Stimulated activated CD4-positive, alpha-beta T cell treated with anti-CD3 and anti-CD28 coated beads, Interleukin-4, amount 100 ng/mL, for 1 hour (primary cell): ENCODE results near the gene BNIP3.
"Not testable (repeated sequence)": the region's sequence is repeated elsewhere in the genome, so short reads cannot be mapped to it uniquely, and the experiment has no call there.

ENCODE experiments used
- DNase-seq: peaks from one replicate; pipeline ENCODE4 v3.0.0-alpha.2; 2020

Gene BNIP3

DNA sequence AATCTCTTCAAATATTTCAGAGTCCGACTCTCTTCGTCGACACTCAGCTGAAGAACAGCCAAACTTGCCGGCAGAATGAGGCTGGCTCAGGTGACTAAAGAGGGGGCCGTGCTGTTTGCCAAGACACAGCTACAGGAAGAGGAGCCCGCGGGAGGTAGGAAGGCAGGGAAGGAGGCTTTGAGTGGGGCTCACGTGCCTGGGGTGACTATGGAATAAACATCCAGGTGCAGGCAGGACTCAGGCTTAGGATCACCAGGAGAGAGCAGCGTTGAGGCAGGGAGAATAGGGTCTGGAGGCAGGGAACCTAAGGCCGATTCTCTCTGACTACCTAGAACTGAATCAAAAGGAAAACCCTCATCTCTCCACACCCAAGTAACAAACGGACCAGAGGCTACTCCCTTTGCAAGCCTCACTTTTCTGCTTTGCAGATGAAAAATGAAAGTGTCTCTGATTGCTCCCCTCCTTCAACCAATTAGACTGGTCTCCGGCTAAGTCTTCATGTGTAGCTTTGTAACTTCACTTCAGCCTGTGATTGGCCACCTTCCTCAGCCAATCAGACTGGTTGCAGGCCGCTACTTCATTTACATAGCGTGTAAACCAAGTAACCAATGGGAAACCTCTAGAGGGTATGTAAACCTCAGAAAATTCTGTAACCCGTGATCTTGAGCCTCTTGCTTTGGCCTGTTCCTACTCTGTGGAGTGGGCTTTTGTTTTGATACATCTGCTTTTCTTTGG, 19.7 kb upstream of the BNIP3 start:
- no peak for DNase-seq

DNA sequence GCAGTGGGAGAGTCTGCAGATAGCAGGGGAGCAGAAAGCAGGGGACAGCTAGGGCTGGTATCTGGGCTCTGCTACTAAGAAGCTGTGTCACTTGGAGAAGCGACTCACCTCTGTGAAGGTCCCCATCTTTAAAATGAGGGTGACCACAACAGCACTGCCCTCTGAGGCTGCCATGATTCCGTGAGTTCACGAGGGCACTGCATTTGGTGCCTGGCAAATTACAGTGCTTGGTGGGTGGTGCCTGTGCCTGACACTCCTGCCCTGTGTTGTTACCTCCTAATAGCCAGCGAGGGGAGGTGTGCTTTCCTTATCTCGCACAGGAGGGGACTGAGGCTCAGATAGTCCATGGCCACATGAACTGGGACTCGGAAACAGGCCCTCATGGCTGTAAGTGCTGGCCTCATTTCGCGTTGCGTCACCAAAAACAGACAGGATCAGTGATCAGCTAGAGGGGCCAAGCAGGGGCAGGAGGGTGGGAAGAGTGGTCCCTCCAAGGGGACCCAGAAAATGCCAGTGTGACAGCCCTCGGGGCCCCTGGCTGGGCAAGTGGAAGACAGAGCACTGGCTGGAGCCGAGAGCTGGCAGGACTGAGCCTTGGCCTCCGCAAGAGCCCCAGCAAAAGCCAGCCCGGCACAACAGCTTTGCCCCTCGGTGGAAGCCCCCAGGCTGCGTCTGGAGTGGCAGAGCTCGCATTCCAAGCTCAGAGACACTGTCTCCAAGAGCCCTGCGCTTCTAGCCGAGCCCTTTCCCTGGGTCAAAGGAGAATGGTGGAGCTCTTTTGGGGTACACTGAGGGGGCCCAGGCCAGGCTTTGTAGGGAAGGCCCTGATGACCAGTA, 17.3 kb upstream of the BNIP3 start:
- DNase-seq, result no peak

DNA sequence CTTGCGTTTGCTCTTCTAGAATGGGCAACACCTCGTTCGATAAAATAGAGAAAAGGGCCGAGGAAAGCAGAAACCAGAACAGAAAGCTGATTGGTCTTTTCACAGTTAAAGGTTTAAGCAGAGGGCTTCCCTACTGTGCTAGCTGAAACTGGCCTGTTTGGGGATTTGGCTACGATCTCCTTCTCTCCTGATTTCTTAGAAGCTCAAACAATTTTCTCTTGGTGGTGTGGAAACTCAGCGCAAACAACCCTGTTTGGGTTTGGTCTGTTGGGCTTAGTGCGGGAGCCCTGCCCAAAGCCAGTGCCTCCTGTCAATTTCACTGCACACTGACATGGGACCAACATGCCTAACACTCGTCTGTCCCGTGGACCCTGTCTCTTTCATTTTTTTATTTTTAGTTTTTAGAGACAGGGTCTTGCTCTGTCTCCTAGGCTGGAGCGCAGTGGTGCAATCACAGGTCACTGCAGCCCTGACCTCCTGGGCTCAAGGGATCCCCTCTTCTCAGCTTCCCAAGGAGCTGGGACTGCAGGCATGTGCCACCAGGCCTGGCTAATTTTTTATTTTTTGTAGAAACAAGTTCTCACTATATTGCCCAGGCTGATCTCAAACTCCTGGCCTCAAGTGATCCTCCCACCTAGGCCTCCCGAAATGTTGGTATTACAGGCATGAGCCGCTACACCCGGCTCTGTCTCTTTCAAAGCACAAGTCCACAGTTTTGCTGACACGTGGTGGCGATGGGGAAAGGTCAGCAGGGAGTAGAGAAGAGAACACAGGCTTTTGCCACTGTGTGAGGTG, 16.5 kb upstream of the BNIP3 start:
- DNase-seq, result no peak

DNA sequence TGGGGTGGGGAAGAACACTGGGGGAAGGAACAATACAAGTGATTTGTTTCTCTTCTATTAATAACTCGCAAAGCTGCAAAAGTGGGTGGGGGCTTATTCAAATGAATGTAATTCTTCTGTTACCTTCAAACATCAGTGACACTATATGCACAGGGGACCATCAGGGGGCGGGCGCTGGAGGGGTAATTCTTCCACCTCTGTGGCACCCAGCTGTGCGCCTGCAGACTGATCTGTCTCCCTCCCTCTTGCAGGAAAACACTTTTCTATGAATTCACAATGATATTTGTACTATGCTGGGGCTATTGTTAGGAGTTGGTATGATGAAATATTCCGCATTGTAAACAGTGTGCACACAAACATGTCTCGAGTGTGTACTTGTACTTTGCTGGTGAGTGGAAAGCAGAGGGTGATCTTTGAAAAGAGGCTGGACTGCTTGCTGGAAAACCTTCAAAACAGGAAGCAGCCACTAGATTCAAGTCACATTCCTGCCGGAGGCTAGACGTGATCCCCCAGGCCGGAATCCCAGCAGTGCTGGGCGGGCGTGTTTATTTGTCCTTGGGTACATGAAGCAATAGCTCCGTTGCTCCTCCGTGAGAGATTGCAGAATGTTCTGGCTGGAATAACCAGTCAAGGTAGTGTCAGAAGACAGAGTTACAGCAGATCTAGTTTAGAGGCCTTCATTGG, 15.8 kb upstream of the BNIP3 start:
- no peak for DNase-seq

DNA sequence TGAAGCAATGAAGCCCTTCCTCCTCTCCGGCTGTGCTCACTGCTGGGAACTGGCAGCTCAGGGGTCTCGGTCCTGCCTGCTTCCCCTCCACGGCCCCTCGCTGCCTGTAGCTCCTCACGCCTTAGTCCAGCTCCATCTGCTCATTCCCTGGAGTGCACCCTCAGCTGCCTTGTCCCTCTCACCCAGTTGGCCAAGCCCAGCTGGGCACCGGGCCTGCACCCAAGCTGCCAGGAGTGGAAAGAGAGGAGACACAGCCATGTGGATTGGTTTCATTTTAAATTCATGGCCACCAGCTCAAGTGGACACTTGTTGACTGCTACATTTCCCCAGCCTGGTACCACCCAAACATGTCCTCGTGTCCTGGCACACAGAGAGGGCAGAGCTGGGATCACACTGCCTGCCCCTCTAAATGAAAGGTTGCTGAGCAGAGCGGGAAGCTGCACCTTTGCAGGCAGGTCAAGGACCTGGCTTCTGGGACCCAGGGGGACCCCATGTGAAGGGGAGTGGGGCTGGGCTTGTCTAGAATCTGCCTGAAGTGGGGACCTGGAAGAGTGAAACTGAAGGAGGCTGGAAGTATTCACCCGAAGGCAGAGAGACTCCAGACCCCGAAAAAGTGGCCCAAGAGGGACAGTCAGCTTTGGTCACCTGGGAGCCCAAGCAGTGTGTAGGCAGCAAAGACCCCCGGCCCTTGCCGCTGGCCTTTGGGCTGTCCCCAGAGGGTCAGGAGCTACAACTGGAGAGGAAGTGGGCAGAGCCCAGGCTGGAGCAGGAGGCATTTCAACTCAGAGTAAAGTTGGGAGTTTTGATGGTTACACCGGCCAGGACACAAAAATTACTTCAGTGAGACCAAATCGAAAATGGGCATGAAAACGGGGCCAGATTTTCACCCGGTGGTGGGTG, 15.0 kb upstream of the BNIP3 start:
- no peak for DNase-seq

DNA sequence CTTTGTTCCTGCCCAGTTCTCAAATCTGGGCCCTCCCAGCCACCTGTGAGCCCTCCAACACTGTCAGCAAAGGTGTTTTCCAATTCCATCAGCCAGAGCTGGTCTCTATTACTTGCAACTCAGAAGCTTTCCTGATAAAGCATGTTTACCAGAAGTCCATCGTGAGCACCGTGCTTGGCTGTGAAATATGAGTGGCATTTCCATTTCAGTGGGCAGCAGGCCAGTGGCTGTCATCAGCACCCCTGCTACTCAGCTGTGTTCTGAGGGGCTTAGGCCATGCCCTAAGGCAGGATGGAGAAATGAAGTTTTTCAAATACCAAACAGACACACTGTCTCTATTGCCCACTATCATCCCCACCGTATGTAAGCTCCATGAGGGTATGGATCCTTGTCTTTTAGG, 12.7 kb upstream of the BNIP3 start:
- DNase-seq, result no peak

DNA sequence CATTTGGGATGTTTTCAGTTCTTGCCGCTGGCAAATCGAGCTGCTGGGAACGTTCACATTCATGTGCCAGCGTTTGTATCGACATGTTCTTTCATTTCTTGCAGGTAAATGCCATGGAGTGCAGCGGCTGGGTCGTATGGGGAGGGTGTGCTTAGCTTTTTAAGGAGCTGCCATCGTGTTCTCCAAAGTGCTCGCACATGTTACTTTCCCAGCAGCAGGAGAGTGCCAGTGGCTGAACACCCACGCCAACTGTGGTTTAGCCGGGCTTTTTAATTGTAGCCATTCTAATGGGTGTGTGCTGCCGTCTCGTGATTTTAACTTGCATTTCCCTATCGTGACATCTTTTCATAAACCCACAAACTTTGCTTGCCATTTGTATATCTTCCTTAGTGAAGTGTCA, 11.6 kb upstream of the BNIP3 start:
- no peak for DNase-seq

DNA sequence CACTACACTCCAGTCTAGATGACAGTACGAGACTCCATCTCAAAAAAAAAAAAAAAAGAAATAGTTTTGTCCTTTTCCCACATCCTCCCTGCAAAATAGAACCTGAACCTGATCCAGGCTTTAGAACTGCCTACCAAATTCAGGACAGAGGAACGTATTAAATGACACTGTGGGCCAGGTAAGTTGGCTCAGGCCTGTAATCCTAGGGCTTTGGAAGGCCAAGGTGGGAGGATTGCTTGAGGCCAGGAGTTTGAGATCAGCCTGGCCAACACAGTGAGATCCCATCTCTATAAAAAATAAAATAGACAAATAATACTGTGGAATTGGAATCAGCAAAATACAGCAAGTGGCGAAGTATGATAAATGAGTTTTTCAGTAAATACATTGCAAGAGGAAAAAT, 10.0 kb upstream of the BNIP3 start:
- no peak for DNase-seq

DNA sequence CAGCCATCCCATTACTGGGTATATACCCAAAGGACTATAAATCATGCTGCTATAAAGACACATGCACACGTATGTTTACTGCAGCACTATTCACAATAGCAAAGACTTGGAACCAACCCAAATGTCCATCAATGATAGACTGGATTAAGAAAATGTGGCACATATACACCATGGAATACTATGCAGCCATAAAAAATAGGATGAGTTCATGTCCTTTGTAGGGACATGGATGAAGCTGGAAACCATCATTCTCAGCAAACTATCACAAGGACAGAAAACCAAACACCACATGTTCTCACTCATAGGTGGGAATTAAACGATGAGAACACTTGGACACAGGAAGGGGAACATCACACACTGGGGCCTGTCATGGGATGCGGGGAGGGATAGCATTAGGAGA, 6.1 kb upstream of the BNIP3 start:
- not testable (repeated sequence) for DNase-seq

DNA sequence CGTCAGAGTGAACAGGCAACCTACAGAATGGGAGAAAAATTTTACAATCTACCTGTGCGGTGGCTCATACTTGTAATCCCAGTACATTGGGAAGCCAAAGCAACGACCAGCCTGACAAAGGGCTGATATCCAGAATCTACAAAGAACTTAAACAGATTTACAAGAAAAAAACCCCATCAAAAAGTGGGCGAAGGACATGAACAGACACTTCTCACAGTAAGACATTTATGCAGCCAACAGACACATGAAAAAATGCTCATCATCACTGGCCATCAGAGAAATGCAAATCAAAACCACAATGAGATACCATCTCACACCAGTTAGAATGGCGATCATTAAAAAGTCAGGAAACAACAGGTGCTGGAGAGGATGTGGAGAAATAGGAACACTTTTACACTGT, 5.6 kb upstream of the BNIP3 start:
- DNase-seq, result not testable (repeated sequence)

DNA sequence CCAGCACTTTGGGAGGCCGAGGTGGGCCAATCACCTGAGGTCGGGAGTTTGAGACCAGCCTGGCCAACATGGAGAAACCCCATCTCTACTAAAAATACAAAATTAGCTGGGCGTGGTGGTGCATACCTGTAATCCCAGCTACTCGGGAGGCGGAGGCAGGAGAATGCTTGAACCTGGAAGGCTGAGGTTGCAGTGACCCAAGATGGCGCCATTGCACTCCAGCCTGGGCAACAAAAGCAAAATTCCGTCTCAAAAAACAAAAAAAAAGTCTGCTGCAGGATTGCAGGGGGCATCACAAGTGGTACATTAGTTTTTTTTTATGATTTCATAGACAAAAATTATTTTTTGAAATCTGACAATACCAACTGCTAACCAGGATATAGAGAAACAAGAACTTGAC, 5.1 kb upstream of the BNIP3 start:
- not testable (repeated sequence) for DNase-seq

DNA sequence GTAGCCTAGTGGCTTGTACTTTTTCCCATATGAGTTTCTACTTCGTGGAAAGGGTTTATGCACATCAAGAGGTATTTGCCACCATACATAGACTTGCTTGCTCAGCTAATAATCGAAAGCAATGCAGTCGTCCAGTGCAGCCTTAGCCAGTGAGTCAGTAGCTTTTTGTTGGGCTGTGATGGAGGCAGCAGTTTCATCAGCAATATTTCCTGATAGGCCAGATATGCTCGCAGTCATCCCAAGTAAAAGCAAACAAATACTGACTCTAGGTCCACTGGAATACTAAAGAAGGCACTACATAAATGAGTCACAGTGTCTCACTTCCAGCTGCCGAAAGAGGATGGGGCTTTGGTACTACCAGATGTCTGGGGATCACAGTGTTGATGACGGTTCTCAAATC, 2.1 kb upstream of the BNIP3 start:
- no peak for DNase-seq

DNA sequence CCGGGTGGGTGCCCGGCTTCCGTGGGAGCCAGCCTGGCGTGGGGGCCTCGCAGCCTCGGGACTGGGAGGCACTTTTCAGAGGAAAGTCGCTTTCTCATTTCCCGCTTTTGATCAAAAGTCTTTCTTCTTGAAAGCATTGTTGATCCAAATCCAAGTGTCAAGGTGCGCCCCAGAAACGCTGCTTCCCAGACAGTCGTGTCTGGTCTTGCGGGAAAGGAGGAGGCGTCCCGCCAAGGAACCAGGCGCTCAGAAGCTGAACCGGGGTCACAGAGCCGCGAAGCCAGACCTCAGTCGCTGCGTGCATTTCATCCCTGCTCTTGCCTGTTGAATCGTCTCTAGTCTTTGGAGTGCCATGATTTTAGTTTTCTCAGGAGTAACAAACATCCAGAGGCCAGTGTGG, 1.1 kb upstream of the BNIP3 start:
- no peak for DNase-seq

DNA sequence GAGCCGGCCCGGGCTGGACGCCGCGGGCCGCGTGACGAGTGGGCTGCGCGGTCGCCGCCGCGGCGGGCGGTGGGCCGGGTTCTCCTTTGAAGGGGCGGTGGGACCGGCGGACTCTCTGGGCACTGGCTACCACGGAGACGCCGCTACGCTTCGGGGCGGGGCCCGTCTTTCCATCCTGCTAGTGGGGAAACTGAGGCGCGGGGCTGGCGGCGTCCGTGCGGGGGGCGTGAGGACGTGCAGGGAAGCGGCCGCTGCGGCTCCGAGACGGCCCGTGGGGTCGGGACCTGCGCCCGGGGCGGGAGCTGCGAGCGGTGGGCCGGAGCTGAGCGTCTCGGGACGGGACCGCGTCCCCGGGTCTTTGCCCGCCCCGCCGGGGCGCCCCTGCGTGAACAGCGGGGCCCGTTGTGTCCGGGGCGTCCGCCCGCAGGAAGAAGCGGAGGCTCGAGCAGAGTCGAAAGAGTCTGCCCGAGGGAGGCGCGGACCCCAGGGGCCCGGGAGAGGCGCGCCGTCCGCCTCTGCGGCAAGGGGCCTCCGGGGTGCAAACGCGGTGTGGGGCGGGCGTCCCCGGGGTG, 548 bp upstream of the BNIP3 start:
- DNase-seq, result no peak

DNA sequence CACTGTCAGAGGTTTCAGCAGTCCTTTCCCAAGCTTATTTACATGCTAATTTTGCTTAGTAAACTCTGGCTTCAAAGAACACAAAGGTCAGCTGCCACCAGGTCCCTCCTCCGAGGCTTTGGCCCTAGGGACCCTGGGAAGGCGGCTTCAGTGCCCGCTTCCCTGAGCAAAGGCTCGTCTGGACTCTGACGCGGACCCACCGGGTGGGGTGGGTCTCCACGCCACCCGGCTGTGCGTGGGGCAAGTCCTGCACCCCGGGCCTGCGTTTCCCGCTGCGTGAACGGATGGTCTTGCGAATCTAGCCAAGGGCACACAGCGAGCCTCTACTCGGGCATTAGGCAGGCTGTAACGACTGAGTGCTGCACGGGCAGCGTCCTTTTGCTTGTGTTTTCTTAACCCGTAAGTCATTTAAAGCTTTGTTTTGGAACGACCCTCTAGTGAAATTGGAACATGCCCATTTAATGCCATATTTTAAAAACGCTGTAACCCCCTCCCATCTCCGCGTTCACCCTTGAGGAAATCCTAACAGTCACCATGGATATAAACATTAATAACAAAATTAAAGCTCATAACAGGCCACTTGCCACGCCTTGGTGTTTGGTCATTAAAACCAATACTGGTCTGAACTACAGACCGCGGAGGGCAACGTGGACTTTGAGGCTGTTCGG, 828 bp downstream of the BNIP3 start:
- DNase-seq, result no peak

DNA sequence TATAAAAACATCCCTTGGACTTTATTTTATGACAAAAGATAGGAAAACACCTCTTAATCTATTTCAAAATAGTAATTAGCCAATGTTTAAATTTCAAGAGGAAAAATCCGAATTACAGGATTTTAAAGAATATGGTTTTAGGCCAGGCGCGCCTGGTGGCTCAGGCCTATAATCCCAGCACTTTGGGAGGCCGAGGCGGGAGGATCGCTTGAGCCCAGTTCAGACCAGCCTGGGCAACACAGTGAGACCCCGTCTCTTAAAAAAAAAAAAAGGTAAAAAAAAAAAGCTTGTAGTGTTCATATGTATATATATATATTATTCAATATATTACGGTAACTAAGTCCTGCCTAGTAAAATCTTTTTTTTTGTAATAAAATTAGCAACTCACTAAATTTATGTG, 1.4 kb downstream of the BNIP3 start:
- DNase-seq, result no peak

DNA sequence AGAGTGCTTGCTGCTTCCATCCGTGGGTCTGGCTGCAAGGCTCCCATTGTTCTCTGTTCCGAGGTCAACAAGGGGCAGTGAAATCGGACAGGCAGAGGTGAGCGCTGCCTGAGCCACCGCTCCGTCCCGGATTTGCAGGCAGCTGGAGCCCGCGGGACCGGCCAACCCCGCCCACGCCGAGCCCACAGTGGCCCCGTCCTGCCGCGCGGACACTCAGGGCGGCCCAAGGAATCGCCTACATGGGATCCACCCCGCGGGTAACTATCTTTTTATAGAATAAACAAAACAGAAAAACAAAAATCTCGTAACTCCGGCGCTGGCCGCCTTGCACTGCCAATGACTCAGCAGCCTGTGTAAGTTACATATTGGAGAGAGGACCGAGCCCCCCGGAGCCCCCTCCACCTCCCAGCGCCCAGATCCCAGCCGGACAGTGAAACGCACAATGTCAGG, 1.9 kb downstream of the BNIP3 start:
- no peak for DNase-seq

DNA sequence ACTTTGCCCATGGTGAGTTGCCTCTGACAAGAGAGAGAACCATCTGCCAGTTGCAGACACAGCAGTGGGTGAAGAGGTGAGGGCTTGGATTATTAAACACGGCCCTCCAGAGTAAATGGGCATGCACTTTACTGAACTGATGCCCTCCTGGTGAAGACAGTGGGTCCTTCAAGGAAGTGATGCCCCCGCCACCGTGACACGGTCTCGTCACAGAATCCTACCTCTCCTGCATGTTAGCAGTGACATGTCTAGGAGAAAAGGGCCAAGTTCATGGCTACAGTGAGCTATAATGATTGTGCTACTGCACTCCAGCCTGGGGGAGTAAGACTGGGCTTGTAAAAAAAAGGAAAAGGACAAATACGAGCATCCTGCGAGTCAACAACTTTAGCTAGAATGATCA, 2.4 kb downstream of the BNIP3 start:
- no peak for DNase-seq

DNA sequence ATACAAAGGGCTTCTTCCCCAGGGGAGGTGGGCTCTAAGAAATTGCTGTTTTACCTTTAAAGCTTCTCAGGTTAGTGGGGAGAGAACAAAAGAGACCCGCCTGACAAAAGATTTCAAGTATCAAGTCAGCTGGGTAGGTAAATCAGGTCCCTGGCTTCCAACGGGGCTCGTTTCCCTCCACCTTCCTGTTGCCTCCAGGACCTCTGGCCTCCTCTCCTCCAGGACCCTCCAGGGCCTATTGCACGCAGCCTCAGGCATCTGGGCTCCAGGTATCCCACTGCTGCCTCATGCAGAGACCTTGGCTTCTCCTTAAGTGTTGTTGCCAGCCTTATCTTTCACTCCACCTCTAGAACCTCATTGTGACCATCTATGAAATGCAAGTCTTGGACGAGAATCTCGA, 2.9 kb downstream of the BNIP3 start:
- no peak for DNase-seq

DNA sequence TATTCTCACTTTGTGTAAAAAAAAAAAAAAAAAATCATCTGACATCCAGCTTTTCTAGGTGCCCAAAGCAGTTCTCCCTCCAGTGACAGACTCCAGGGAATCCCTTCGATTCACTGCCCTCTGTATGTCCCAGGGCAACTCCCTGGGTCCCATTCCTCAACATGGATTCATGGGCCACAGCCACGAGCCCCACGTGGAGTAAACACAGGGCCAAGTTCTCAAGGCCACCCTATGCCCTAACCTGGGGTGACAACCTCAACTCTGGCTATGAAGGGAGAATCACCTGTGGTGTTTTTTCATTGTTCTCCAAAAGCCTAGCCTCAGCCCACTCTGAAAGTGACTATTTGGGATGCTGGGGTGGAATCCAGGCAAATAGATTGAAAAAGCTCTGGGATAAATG, 3.4 kb downstream of the BNIP3 start:
- no peak for DNase-seq
